Measurements from ENCODE around the gene RASAL3.

The RASAL3 gene

DNA sequence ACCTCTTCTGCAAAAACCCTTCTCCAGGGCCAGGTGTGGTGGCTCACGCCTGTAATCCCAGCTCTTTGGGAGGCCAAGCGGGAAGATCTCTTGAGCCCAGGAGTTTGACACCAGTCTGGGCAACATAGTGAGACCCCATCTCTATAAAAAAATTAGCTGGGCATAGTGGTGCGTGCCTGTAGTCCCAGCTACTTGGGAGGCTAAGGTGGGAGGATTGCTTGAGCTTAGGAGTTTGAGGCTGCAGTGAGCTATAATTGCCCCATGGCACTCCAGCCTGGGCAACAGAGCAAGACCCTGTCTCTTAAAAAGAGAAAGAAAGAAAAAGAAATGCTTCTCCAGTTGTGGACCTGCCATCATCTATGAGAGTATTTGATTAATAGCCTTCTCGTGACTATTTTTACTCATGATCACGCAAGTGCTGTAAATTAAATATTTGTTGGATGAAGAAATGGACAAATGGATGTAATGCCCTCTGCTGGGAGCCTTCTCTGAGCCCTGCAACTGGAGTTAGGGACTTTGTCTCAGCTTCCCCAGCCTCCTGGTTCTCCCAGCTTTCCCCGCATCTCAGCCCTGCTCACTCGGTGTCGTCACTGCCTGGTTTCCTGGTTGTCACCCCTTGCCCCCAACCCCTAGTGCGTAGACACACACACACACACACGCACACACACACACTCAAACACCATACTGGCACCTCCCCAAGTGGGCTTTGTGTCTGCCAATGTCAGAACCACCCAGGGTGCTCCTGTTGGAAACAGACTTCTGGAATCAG, 26.8 kb downstream of the RASAL3 start:
- no peak for TF ChIP-seq TCF4 (CRISPR knock-in tag; IDR thresholded peaks at IDR 0.05; ENCODE audit: borderline replicate concordance)
- TF ChIP-seq TOX (CRISPR knock-in tag; IDR thresholded peaks at IDR 0.05; ENCODE audit: borderline replicate concordance) = no peak
- TF ChIP-seq RARB (CRISPR knock-in tag; IDR thresholded peaks at IDR 0.05) = no peak
- no peak for TF ChIP-seq GLIS3 (CRISPR knock-in tag; IDR thresholded peaks at IDR 0.05)
- no peak for TF ChIP-seq PPARA (CRISPR knock-in tag; IDR thresholded peaks at IDR 0.05; ENCODE audit: borderline replicate concordance)
- ATAC-seq = no peak

DNA sequence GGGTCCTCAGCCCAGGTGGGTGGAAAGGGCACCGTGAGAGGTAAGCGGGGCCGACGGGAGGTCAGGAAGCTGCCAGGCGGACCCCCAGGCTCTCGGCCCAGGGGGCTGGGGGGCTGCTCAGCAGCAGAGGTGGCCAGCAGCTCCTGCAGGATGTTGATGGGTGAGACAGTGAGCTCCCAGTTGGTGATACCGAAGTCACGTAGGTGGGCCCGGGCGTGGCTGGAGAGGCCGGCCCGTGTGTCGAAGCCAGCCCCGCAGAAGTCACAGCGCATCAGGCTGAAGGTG, 27.6 kb downstream of the RASAL3 start:
- no peak for ATAC-seq
- TF ChIP-seq, protein P1, sequence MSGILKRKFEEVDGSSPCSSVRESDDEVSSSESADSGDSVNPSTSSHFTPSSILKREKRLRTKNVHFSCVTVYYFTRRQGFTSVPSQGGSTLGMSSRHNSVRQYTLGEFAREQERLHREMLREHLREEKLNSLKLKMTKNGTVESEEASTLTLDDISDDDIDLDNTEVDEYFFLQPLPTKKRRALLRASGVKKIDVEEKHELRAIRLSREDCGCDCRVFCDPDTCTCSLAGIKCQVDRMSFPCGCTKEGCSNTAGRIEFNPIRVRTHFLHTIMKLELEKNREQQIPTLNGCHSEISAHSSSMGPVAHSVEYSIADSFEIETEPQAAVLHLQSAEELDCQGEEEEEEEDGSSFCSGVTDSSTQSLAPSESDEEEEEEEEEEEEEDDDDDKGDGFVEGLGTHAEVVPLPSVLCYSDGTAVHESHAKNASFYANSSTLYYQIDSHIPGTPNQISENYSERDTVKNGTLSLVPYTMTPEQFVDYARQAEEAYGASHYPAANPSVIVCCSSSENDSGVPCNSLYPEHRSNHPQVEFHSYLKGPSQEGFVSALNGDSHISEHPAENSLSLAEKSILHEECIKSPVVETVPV (CRISPR knock-in tag; IDR thresholded peaks at IDR 0.05) = no peak
- TF ChIP-seq TCF4 (CRISPR knock-in tag; IDR thresholded peaks at IDR 0.05; ENCODE audit: borderline replicate concordance) (no peak), BACH2 (CRISPR knock-in tag; IDR thresholded peaks at IDR 0.05; ENCODE audit: borderline replicate concordance) (no peak), ZC3H10 (CRISPR knock-in tag; IDR thresholded peaks at IDR 0.05) (no peak), TOX (CRISPR knock-in tag; IDR thresholded peaks at IDR 0.05; ENCODE audit: borderline replicate concordance) (no peak), ZNF8 (CRISPR knock-in tag; IDR thresholded peaks at IDR 0.05) (no peak), SNAI2 (CRISPR knock-in tag; IDR thresholded peaks at IDR 0.05) (no peak), PPARA (CRISPR knock-in tag; IDR thresholded peaks at IDR 0.05; ENCODE audit: borderline replicate concordance) (no peak), ZNF565 (CRISPR knock-in tag; conservative IDR thresholded peaks at IDR 0.05; ENCODE audit: low read depth) (no peak), ZFP30 (CRISPR knock-in tag; IDR thresholded peaks at IDR 0.05) (no peak), OSR1 (CRISPR knock-in tag; IDR thresholded peaks at IDR 0.05) (no peak), GLIS3 (CRISPR knock-in tag; IDR thresholded peaks at IDR 0.05) (no peak), RARB (CRISPR knock-in tag; IDR thresholded peaks at IDR 0.05) (no peak), ESRRG (CRISPR knock-in tag; IDR thresholded peaks at IDR 0.05) (no peak), ZNF70 (CRISPR knock-in tag; IDR thresholded peaks at IDR 0.05) (no peak), CSDC2 (CRISPR knock-in tag; IDR thresholded peaks at IDR 0.05) (no peak)
- TF ChIP-seq, protein P2, sequence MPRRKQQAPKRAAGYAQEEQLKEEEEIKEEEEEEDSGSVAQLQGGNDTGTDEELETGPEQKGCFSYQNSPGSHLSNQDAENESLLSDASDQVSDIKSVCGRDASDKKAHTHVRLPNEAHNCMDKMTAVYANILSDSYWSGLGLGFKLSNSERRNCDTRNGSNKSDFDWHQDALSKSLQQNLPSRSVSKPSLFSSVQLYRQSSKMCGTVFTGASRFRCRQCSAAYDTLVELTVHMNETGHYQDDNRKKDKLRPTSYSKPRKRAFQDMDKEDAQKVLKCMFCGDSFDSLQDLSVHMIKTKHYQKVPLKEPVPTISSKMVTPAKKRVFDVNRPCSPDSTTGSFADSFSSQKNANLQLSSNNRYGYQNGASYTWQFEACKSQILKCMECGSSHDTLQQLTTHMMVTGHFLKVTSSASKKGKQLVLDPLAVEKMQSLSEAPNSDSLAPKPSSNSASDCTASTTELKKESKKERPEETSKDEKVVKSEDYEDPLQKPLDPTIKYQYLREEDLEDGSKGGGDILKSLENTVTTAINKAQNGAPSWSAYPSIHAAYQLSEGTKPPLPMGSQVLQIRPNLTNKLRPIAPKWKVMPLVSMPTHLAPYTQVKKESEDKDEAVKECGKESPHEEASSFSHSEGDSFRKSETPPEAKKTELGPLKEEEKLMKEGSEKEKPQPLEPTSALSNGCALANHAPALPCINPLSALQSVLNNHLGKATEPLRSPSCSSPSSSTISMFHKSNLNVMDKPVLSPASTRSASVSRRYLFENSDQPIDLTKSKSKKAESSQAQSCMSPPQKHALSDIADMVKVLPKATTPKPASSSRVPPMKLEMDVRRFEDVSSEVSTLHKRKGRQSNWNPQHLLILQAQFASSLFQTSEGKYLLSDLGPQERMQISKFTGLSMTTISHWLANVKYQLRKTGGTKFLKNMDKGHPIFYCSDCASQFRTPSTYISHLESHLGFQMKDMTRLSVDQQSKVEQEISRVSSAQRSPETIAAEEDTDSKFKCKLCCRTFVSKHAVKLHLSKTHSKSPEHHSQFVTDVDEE (CRISPR knock-in tag; IDR thresholded peaks at IDR 0.05) = no peak
- TF ChIP-seq, protein P3, sequence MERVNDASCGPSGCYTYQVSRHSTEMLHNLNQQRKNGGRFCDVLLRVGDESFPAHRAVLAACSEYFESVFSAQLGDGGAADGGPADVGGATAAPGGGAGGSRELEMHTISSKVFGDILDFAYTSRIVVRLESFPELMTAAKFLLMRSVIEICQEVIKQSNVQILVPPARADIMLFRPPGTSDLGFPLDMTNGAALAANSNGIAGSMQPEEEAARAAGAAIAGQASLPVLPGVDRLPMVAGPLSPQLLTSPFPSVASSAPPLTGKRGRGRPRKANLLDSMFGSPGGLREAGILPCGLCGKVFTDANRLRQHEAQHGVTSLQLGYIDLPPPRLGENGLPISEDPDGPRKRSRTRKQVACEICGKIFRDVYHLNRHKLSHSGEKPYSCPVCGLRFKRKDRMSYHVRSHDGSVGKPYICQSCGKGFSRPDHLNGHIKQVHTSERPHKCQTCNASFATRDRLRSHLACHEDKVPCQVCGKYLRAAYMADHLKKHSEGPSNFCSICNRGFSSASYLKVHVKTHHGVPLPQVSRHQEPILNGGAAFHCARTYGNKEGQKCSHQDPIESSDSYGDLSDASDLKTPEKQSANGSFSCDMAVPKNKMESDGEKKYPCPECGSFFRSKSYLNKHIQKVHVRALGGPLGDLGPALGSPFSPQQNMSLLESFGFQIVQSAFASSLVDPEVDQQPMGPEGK (CRISPR knock-in tag; IDR thresholded peaks at IDR 0.05; ENCODE audit: borderline replicate concordance) = no peak

DNA sequence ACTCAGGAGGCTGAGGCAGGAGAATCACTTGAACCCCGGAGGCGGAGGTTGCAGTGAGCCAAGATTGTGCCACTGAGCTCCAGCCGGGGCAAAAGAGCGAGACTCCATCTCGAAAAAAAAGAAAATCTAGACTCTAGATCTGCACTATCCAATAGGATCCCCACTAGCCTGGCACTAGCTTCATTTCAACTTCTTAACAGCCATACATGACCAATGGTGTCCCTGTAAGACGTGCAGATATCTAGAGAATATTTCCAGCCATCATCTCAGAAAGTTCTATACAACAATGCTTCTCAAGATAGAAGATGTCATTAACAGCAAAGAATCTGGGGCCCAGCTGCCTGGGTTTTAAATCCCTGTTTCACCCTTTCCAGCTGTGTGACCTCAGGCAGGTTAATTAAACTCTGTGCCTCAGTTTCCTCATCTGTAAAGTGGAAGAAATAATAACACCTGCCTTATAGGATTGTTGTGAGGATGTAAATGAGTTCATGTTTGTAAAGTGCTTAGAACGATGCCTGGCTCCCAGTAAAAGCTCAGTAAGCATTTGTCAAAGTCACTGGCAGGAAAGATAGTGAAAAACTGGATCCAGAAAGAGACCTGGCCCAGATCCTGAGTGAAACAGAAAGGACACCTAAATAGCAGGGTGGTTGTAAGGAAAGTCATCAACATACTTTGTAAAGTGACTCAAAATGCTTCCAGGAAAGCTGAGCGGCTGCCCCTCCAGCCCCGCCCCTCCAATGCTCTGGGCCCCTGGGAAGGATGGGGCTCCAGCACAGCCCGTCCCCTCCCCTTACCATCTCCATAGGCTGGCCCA, 28.1 kb downstream of the RASAL3 start:
- ATAC-seq = no peak
- TF ChIP-seq, protein P3 (CRISPR knock-in tag; IDR thresholded peaks at IDR 0.05; ENCODE audit: borderline replicate concordance) = no peak
- TF ChIP-seq ZFP30 (CRISPR knock-in tag; IDR thresholded peaks at IDR 0.05) (no peak), ISL1 (CRISPR knock-in tag; IDR thresholded peaks at IDR 0.05) (no peak), ZNF70 (CRISPR knock-in tag; IDR thresholded peaks at IDR 0.05) (no peak)
